NCI-H446 treated with DMSO at 0.1 percent for 48 hours (cell line): ENCODE data around the gene COL6A1.
"Not testable (repeated sequence)": the region's sequence is repeated elsewhere in the genome, so short reads cannot be mapped to it uniquely, and the experiment has no call there.

ENCODE experiments used
- DNase-seq: peaks from one replicate; lab custom pipeline; 2025; lab: John Stamatoyannopoulos, UW

COL6A1 gene

GRCh38 chr21:45995686-45996179 lies 14.2 kb downstream of the COL6A1 start:
- no peak for DNase-seq

- no peak for DNase-seq
These were observed 15.0 kb downstream of the COL6A1 start for GRCh38 chr21:45996311-45997204.

- DNase-seq, result no peak
These were observed 15.6 kb downstream of the COL6A1 start for GRCh38 chr21:45997205-45997494.

GRCh38 chr21:45997495-45998275 lies 16.1 kb downstream of the COL6A1 start:
- DNase-seq, result no peak

- no peak for DNase-seq
These were observed 16.7 kb downstream of the COL6A1 start for GRCh38 chr21:45998276-45998701.

- DNase-seq, result no peak
These were observed 17.5 kb downstream of the COL6A1 start for GRCh38 chr21:45998871-45999580.

- no peak for DNase-seq
These were observed 18.1 kb downstream of the COL6A1 start for GRCh38 chr21:45999581-46000181.

- DNase-seq, result no peak
These were observed 18.7 kb downstream of the COL6A1 start for GRCh38 chr21:46000182-46000730.

- DNase-seq, result no peak
These were observed 19.4 kb downstream of the COL6A1 start for GRCh38 chr21:46000731-46001641.

- DNase-seq, result no peak
These were observed 20.5 kb downstream of the COL6A1 start for GRCh38 chr21:46001821-46002681.

GRCh38 chr21:46002841-46003574 lies 21.4 kb downstream of the COL6A1 start:
- DNase-seq, result no peak

GRCh38 chr21:46003575-46004007 lies 22.0 kb downstream of the COL6A1 start:
- no peak for DNase-seq

- no peak for DNase-seq
These were observed 22.7 kb downstream of the COL6A1 start for GRCh38 chr21:46004168-46004861.

GRCh38 chr21:46005081-46005480 lies 23.5 kb downstream of the COL6A1 start:
- no peak for DNase-seq

GRCh38 chr21:46005481-46005881 lies 23.9 kb downstream of the COL6A1 start:
- no peak for DNase-seq

GRCh38 chr21:46005894-46006546 lies 24.4 kb downstream of the COL6A1 start:
- DNase-seq, result not testable (repeated sequence)
